GM18907 (cell line): Measurements from ENCODE around the gene PUM2.
"Not testable (repeated sequence)": the region's sequence is repeated elsewhere in the genome, so short reads cannot be mapped to it uniquely, and the experiment has no call there.

ENCODE experiments used
- ATAC-seq: cut with Tn5 transposase; IDR thresholded peaks from one replicate; pipeline ENCODE4 v1.9.1; 2021; ENCODE audit warnings: mild to moderate bottlenecking, moderate library complexity; ENCODE audit not compliant: unreplicated experiment

The PUM2 gene, protein sequence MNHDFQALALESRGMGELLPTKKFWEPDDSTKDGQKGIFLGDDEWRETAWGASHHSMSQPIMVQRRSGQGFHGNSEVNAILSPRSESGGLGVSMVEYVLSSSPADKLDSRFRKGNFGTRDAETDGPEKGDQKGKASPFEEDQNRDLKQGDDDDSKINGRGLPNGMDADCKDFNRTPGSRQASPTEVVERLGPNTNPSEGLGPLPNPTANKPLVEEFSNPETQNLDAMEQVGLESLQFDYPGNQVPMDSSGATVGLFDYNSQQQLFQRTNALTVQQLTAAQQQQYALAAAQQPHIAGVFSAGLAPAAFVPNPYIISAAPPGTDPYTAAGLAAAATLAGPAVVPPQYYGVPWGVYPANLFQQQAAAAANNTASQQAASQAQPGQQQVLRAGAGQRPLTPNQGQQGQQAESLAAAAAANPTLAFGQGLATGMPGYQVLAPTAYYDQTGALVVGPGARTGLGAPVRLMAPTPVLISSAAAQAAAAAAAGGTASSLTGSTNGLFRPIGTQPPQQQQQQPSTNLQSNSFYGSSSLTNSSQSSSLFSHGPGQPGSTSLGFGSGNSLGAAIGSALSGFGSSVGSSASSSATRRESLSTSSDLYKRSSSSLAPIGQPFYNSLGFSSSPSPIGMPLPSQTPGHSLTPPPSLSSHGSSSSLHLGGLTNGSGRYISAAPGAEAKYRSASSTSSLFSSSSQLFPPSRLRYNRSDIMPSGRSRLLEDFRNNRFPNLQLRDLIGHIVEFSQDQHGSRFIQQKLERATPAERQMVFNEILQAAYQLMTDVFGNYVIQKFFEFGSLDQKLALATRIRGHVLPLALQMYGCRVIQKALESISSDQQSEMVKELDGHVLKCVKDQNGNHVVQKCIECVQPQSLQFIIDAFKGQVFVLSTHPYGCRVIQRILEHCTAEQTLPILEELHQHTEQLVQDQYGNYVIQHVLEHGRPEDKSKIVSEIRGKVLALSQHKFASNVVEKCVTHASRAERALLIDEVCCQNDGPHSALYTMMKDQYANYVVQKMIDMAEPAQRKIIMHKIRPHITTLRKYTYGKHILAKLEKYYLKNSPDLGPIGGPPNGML

DNA sequence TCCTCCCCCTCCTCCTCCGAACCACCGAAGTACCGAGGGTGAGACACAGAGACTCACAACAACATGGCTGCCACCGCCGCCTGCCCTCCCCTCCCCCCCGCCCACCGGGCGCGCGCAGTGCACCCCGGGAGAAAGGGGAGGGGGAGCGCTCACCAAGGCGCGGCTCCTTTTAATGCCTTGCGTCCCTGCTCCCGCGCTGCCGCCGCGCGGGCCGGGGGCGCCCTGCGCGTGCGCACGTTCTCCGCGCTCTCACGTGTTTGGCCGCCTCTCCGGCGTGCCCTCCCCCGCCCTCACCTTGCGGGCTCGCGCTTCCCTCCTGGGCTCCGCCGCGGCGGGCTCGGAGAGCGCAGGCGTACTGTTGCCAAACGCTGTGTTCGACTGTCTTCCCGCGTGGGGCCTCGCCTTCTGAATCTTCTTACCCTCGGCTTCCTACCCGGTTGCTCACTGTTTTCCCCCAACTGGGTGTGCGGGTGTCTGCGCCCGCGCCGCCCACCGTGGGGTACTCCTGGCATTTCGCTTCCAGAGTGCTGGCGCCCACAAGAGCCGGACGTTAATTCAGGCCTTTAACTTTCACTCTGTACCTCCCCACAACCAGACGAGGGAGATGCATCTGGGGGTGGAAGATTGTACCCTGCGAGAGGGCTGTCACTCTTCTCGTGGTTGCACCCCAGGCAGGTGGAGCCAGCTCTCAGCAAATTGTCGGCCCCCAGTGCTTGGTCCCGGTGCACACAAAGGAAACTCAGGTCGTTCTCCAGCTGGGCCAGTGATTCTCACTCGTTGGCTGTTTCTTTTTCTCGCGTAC, at the start of gene PUM2:
PUM2 (minus strand) TSS at position 92 of the 802 bp plus-strand sequence. CDS start 23,484 bp downstream, outside the sequence.
- ATAC-seq, result peak; percentile 86

DNA sequence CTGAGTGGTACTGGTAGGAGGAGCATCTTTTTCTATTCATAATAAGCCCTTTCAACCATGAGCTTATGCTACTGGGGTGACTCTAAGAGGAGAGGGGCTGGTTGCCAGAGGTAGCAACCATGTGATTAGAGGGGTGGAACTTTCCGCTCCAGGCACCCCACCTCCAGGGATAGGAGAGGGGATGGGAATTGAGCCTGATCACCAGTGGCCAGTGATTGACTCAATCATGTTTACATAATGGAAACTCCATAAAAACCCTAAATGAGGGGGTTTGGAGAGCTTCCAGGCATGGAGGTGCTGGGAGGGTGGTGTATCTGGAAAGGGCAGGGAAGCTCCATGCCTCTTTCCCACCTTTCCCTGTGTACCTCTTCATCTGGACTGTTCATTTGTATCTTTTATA, 49.7 kb upstream of the PUM2 start:
- ATAC-seq, result no peak

DNA sequence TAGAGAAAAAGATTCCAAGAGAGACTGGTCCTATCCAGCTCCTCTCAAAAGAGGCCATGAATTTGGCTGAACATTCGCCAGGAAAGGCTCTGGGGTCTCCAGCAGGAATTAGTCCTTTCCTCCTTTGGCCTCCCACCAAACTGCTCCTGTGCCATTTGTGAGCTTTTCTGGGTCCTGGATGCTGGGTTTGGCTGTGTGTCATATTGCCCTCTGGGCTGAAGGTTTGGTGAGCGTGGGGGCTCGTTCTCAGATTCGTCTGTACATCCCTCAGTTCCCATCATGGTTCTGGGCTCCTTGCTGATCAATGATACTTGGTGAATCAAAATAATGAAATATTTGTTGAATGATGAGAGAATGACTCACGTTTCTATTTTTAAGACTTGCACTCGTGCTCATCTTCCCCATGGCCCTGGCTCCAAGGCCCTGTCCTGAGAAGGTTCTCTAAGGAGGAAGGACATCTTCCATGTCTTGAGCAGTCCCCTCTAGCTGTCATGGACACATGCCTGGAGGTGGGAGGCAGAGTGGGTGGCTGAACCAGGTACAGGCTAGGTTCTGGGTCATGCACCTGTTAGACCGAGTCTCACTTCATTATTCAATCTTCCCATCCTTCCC, 48.4 kb upstream of the PUM2 start:
- ATAC-seq, result no peak

DNA sequence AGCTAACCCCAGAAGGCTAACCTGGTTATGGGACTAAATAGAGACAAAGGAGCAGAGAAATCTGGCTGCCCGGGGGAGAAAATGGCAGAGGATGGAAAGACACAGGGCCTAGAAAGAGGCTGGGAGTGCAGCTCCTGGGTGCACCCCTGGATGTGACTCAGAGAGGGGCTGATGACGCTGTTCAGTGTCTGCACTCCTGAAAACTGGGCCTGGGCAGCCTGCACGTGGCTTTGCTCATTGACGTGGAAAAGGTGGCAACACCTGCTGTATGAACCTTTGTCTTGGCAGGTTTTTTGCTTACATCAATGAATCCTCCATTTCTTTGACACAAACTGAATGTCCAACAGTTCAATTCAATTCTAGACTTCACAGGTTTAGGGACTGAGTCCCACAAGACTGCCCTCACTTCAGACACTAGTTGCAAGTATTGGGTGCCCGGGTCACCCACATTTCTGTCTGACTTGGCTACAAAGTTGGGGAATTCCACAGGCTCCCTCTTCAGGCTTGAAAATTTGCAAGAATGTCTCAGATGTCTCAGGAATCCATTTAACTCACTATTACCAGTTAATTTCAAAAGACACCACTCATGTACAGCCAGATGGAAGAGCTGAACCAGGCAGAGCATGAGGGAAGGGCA, 47.3 kb upstream of the PUM2 start:
- no peak for ATAC-seq

DNA sequence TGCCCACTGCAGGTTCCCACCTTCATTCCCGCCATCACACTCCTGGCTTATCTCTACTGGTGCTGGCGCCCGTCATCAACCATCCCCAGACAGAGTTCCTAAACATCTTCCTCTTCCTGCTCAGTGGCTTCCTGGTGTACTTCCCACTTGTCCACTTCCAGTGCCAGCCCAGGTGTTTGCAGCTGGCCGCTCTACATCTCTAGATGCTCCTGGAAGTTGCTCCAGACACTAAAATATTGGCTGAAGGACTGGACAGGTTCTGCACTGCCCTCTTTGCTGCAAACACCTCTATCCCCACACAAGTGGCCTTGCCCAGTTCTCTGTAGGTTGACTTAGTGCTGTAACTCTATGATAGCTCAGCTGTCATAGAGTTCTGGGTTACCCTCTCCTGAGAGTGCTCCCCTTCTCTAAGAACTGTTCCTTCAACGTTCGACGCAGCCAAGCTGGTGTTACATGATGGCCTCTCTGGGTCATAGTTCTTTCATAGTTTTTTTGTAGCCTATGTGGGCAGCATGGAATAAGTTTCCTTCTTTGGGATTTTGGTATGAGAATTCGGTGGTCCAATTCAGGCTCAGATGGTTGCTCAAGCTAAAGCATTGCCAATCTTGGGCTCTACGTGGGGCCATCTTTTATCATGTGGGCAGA, 45.8 kb upstream of the PUM2 start:
- no peak for ATAC-seq

DNA sequence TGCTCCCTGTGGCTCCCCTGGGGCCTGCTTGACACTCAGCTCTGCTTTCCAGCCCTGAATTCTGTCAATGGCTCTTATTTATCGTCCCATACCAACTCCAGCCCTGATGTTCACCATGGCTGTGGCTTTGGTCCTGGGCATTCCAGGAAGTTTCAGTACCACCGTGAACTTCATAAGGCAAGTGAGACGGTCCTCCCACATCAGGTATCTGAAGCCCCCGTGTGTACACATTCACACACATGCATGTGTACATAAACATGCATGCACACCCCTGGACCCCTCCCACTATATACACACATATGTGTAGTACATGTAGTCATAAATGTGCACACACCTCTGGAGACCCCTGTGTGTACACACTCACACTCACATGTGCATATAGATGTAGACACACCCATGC, 43.3 kb upstream of the PUM2 start:
- ATAC-seq, result no peak

DNA sequence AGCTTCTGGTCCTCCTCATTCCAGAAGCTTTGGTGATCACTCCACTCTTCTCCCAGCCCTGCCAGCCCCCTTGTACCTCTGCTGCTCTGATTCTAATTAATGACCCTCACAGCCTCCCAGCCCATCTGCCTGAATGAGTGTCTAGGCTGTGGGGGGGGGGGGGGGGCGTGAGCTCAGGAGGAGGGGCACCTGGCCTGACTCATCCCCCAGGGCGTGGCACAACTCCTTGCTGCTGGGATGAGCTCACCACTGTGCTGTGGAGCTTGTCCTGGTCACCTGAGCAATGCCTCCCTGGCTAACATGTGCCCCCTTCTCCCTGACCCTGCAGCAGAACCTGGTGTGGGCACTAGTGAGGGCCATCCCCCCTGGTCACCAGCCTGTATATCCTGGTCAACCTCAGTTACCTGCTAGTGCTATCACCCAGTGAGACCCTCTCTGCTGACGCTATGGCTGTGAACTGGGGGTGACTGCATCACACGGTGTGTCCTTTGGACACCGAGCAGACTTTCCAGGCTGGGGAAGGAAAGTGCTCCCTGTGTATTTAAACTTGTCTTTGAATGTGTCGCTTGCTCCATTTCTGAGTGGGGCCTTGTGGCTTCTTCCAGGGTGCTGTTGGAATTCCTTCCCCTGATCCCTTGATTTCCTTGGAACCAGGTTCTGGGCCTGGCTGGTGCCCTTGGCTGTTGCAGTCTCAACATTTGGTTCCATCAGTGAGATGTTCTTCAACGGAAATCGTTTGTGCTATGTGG, 41.5 kb upstream of the PUM2 start:
- no peak for ATAC-seq

DNA sequence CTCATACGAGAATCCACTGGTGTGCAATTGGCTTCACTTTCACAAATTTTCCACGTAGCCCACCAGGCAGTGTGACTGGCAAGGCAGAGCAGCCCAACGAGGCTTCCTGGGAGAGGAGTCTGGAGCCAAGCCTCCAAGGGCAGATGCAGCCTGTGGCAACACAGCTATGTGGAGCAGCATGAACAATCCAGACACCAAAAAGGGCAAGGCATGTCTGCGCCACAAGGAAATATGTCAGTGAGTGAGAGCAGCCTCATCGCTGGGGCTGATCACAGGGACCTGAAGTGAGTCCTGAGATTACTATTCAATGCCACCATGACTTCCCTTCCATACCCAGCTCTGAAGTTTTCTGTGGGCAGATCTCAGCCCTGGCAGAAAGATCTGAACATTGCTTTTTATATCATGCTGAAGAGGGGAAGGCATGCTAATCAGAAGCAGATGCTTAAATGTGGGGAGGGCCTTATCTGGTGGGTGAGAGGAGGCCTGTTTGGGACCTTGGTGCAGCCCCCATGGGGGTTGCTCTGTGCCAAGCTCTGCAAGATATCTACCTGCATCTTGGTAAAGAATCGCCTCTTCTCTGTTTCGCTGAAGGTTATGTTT, 40.0 kb upstream of the PUM2 start:
- ATAC-seq, result no peak

DNA sequence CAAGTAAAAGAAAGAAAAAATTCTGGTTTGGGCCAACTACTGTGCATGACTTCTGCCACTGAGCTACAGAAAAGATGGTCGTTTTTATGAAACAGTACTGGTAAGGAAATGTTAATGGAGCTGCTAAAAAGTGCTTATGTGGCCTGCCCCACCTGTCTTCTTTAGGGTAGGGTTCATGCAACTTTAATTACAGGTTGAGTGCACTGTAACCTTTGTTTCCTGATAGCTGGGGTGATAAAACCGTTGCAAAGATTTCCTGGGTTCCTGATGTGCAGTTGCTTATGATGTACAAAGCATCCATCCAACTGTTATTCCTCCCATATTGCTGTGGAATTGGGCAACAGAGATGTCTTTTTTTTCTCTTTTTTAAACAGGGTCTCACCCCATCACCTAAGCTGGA, 34.3 kb upstream of the PUM2 start:
- no peak for ATAC-seq

DNA sequence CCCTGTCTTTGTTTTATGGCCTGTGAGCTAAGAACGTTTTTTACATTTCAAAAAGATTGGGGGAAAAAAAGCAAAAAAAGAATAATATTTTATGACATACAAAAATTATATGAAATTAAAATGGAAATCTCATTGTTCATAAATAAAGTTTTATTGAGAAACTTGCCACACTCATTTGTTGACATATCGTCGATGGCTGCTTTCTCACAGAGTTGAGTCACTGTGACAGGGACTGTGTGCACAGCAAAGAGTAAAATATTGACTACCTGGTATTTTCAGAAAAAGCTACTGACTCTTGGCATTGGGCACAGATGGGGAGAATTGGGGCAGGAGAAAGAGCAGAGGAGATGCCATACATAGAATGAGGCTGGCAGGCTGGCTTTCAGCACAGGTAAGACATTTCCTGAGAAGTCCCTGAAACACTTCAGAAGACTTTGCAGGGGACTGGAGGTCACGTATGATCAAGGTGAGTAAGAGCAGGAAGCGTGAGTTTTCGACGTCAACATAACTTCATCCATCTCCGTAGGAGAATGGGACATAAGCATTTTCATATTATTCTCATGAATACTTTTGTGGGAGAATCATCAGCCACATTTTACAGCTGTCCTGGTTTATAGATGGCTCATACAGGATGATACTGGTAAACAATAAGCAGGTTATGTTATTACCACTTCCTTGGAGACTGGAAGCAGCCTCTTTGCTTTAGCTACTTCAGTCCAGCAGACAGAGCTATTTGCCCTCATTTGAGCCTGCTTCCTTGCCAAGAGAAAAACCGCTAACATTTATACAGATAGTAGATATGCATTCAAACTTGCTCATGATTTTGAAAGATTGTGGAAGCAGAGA, 32.5 kb upstream of the PUM2 start:
- no peak for ATAC-seq

DNA sequence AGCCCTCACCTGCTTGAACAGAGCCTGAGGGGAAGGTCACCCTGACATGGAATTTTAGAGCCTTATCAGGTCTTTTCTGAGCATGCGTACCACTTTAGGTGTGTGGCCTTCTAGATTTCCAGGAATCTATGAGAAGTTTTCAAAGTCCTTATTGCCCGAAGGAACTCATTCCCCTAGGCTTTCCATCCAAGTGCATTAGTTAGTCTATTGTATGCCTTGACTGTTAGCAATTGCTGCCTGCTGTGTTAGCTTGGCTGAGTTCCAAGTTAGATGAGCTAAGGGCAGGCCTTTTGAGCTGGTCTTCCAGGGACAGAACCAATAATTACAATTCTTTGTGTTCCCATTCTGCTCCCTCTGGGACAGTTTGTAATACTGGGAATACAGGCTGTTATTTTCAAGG, 30.8 kb upstream of the PUM2 start:
- ATAC-seq, result no peak

DNA sequence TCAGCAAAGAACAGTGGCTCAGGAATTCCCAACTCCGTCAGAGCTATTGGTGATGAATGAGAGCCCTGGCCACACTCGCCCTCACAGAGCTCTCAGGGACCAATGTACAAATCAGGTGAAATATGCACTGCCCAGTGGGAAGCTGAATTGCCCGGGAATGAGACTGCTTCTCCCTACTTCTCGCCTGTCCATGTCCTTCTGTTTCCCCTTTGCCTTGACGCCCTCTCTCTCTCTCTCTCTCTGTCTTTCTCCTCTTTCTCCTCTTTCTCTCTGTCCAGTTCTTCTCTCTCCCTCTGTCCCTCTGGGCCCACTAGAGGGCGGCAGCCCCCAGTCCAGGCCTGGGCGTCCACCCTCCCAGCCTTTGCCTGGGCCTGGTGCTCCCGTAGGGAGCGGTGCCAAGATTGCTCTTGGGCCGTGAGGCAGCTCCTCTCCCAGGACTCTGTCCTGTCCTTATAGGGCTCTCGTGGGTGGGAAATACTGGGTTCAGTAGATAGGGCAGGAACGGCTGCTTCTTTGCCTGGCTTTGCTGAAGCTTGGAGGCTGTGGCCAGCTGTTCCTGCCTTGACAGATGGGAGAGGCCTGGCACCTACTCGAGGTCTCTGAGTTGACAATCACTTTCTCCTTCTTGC, 28.4 kb upstream of the PUM2 start:
- ATAC-seq, result no peak

DNA sequence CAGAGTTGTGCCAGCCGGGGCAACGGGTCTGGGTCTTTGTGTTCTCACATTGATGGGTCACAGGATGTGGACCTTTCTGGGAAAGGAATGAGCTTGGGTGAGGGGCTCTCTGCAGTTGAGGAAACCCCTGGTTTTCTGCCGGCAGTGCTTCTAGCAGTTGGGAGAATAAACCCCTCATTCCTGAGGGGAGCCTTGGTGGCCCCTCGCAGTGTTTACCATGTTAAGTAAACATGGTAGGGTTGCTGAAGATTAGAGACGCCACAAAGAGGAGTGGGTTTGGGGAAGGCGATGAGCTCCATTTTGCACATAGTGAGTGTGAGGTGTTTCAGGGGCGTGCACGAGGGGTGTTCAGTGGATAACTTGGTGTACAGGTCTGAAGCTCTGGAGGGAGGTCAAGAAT, 27.7 kb upstream of the PUM2 start:
- no peak for ATAC-seq

DNA sequence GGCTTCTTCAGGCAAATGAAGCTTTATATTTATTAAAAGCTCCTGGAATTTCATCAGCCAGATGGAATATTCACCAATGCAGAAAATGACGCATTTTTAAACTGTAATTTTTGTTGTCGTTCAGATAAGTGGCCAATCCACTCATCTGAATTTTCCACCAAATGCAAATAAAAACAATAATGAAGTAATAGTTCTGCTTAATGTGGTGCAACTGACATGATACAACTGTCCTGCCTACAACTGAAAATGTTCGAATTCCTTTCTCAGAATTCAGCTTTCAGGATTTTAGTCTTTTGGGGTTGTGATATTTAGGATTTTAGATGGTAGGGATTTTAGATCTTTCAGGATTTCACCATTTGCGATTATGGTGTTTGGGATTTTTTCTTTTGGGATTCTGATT, 27.1 kb upstream of the PUM2 start:
- ATAC-seq, result no peak

DNA sequence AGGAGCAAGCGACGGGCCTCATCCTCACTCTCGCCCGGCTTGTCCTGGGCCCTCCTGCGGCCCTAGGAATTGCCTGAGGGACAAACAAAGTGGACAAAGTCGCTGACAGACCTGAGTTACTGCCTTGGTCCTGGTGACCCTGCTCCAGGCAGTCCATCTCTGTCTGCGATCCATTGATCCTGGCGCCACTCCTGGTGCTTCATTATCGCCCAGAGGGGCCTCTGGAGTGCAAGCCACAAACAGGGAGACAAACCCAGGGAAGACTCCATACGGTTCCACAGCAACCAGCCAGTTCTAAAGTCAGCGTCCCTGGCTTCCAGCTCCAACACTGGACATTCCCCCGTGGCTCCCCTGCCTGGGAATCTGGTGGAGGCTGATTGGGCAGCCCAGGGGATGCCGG, 24.3 kb upstream of the PUM2 start:
- not testable (repeated sequence) for ATAC-seq

DNA sequence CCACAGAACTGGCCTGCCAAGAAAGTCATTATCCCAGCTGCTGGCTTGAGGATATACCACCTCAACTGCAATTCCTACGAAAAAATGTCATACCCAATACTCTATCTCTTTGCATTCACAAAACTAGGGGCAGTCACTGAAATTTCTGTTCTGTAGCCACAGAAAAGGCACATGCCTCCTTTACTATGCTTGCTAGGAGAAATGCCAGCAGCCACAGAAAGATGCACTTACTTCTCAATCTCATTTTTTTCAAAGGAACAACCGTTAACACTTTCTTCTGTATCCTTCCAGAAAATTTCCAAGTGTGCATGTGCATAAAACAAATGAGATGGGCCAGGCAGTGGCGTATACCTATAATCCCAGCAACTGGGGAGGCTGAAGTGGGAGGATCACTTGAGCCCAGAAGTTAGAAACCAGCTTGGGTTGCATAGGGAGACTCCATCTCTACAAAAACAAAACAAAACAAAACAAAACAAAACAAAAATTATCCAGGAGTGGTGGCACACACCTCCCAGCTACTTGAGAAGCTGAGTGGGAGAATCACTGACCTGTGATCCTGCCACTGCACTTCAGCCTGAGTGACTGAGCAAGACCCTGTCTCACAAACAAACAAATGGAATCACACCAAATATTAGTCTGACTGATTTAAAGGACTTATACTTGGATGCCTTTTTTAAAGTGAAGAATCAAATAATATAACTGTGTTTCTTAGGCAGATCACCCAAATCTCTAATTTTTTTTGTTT, 22.4 kb upstream of the PUM2 start:
- ATAC-seq, result no peak
